ENCODE results near the gene WDR27. TPM values are rescaled to one million over a fixed set of nuclear protein-coding genes. Genes with fewer than 3 reads are reported as not detected.
"Not testable (repeated sequence)": the region's sequence is repeated elsewhere in the genome, so short reads cannot be mapped to it uniquely, and the experiment has no call there.

WDR27 gene
- total RNA-seq, 1 donor from 2014 or later: 17.7 TPM

- intact Hi-C loops (cut with micrococcal nuclease): no loop called here
Measured at GRCh38 chr6:169494038-169494437, 207.8 kb downstream of the WDR27 start.

- intact Hi-C loops (cut with micrococcal nuclease): no loop called here
Measured at GRCh38 chr6:169491482-169491881, 210.3 kb downstream of the WDR27 start.

GRCh38 chr6:169490830-169491229 is 211.0 kb downstream of the WDR27 start:
- intact Hi-C loops (cut with micrococcal nuclease): no loop called here

DNA sequence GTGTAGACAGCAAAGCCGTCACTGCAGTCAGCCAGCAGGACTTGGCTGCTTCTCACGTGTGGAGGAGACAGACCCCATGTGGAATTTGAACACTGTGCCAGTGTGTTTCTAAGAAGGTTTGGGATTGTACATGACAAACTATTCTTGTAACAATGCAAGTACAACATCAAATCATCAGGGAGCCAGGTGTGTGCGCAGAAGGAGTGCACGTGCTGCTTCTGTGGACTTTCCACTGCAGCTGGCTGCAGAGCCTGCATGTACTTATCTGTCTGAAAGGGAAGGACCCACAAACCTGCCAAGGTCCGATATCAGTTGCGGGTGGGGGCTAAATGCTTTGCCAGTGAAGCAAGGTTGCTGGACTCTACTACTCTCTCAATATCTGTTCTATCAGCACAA is 211.6 kb downstream of the WDR27 start:
- intact Hi-C loops (cut with micrococcal nuclease): no loop called here

GRCh38 chr6:169489563-169490245 is 212.1 kb downstream of the WDR27 start:
- intact Hi-C loops (cut with micrococcal nuclease): no loop called here

DNA sequence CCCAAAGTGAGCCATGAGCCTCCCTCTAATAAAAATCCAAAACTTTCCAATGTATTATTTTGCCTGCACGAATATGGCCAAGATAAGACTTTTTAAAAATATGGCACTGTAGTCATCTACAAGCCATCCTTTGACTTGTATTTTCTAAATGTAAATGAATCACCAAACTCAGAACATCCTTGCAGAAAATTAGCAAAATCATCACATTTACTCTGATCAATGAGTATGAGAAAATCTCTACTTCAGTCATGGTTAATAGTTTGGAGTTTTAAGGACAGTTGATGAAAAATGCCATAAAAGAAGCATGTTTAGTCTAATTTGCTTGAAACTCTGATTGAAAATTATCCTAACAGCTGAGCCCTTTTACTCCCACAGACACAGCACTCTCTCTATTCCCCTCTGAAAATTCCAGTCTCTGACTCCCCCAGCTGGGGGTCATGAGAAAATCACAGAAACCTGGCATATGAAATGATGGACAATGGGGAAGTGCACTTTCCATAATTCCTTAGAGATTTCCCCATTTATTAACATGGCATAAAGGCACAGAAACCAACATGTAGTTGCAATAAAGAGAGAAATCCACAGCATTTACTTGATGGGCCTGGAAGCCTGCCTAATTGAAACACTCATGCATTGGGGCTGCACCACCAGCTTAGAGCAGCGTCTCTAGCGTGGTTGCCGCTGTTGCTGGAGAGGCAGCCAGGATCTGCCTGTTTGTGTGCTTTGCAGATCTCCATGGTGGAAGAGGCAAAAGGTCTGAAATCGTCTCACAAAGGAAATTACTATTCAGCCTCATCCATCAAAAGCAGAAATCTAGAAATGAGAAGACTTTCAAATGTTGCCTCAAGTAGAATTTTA is 214.0 kb downstream of the WDR27 start:
- intact Hi-C loops (cut with micrococcal nuclease): no loop called here

GRCh38 chr6:169479783-169480495 is 221.9 kb downstream of the WDR27 start:
- intact Hi-C loops (cut with micrococcal nuclease): no loop called here

- intact Hi-C loops (cut with micrococcal nuclease): no loop called here
Measured at GRCh38 chr6:169474362-169474761, 227.5 kb downstream of the WDR27 start.

DNA sequence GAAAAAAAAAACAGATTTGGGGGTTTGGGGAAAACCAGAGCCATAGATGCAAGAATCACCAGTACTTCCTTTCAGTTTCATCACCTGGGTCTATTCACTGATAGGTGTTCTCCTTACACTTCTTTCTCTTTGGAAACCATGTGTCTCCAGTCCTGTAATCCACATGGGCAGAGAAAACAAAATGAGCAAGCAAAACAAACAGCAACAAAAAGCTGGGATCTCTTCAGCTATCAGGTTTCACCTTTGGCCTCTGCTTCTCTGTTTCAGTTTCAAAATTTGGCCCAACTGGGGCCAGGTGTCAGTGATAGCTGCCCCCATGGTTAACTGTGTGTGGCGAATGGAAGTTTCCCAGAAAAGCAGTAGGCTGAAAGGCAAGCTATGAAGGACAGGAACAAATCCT is 228.2 kb downstream of the WDR27 start:
- intact Hi-C loops (cut with micrococcal nuclease): no loop called here

GRCh38 chr6:169472786-169473416 is 228.9 kb downstream of the WDR27 start:
- intact Hi-C loops (cut with micrococcal nuclease): no loop called here

- intact Hi-C loops (cut with micrococcal nuclease): no loop called here
Measured at GRCh38 chr6:169470790-169471189, 231.0 kb downstream of the WDR27 start.

DNA sequence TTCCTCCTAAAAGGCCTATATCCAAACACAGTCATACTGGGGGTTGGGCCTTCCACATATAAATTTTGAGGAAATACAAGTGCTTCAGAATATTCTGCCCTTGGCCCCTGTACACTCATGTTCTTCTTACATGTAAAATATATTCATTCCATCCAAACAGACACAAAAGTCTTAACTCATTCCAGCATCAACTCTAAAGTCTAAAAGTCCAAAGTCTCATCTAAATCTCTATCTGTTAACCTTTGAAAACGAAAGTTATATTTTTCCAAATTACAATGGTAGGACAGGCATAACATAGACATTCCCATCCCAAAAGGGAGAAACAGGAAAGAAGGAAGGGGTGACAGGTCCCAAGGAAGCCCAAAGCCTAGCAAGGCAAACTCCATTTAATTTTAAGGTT is 232.8 kb downstream of the WDR27 start:
- intact Hi-C loops (cut with micrococcal nuclease): no loop called here

- intact Hi-C loops (cut with micrococcal nuclease): not testable (repeated sequence)
Measured at GRCh38 chr6:169467755-169468154, 234.1 kb downstream of the WDR27 start.

- intact Hi-C loops (cut with micrococcal nuclease): not testable (repeated sequence)
Measured at GRCh38 chr6:169466256-169466655, 235.6 kb downstream of the WDR27 start.

DNA sequence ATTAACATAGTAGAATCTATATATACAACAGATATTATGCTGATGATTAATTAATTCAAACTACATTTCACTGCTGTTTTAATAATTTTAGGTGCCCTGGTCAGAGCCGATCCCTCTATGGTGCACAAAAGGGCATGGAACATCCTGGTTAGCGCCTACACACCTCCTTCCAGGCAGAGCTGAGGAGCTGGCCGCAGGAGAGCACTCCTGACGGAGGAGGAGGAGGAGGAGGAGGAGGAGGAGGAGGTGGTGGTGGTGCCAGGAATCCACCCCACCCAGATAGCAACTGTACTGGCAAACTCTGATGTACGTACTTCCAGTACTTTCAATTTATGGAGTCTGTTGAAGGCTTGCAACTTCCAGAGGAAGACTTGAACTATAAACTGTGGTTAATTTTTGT is 244.1 kb downstream of the WDR27 start:
- intact Hi-C loops (cut with micrococcal nuclease): no loop called here

DNA sequence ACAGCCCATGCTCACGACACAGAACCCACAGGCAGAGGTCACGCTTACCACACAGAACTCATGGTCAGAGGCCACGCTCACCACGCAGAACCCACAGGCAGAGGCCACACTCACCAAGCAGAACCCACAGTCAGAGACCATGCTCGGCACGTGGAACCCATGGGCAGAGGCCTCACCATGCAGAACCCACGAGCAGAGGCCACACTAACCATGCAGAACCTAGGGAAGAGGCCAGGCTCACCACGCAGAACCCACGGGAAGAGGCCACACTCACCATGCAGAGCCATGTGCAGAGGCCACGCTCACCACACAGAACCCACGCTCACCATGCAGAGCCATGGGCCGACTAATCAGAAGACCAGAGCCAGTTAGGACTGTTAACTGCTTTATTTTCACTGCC is 245.0 kb downstream of the WDR27 start:
- intact Hi-C loops (cut with micrococcal nuclease): no loop called here

- intact Hi-C loops (cut with micrococcal nuclease): no loop called here
Measured at GRCh38 chr6:169455470-169455869, 246.4 kb downstream of the WDR27 start.

- intact Hi-C loops (cut with micrococcal nuclease): no loop called here
Measured at GRCh38 chr6:169454872-169455204, 247.0 kb downstream of the WDR27 start.

- intact Hi-C loops (cut with micrococcal nuclease): no loop called here
Measured at GRCh38 chr6:169454204-169454871, 247.5 kb downstream of the WDR27 start.

GRCh38 chr6:169452869-169453620 is 248.8 kb downstream of the WDR27 start:
- intact Hi-C loops (cut with micrococcal nuclease): no loop called here
